ENCODE data around the gene FDCSP. TPM values are rescaled to one million over a fixed set of nuclear protein-coding genes. Genes with fewer than 3 reads are reported as not detected.

FDCSP gene
- total and polyA plus RNA-seq, 2 donors (not counting 1 experiment from before 2014, with no cell fraction given), result not detected

- no peaks in the 10 kb centered on the region for H3K4me1 ChIP-seq (ENCODE audit: control insufficient read depth, extremely low read depth, insufficient read depth, low read length)
- no peaks in the 10 kb centered on the region for H3K27me3 ChIP-seq (ENCODE audit: control insufficient read depth, insufficient read depth, low read length)
- no peaks in the 10 kb centered on the region for H3K79me2 ChIP-seq (ENCODE audit: control insufficient read depth, insufficient read depth, low read length)
- H3K9me3 ChIP-seq (ENCODE audit: control insufficient read depth, insufficient read depth, low read depth, low read length), result no peaks in the 10 kb centered on the region
- H2AFZ ChIP-seq (ENCODE audit: low read length), result no peak overlapping the region
- H3K4me3 ChIP-seq (replicated peaks in 1 of 4; ENCODE audit: control extremely low read depth in 1 of 4, insufficient read depth in 1 of 4, low read depth in 3 of 4, low read length in 4 of 4), result no peak overlapping the region
- H3K4me2 ChIP-seq (ENCODE audit: extremely low read depth, insufficient read depth, low read length), result no peak overlapping the region
- DNase-seq (ENCODE audit: low read depth in 2 of 2), result peak in 1 of 2 donors; percentile 58
- TF ChIP-seq EZH2 (IDR thresholded peaks at IDR 0.05; ENCODE audit: low read length, missing control alignments), result no peak
- TF ChIP-seq CTCF (conservative IDR thresholded peaks at IDR 0.05 in 1 of 2, IDR thresholded peaks at IDR 0.05 in 1 of 2; ENCODE audit: low read depth in 1 of 2, low read length in 2 of 2), result peak in 1 of 2 donors; percentile 31
- no peak overlapping the region for H3K27ac ChIP-seq (ENCODE audit: insufficient read depth, low read length)
- no peaks in the 10 kb centered on the region for H4K20me1 ChIP-seq (ENCODE audit: control insufficient read depth, extremely low read depth, insufficient read depth, low read length)
- no peak overlapping the region for H3K9ac ChIP-seq (ENCODE audit: insufficient read depth, low read length)
- H3K36me3 ChIP-seq (ENCODE audit: control insufficient read depth, insufficient read depth, low read length), result no peaks in the 10 kb centered on the region
Observed at GRCh38 chr4:70269674-70270073, 43.8 kb downstream of the FDCSP start.

- Histone ChIP-seq H2AFZ (ENCODE audit: low read length) (no peak overlapping the region), H3K27me3 (ENCODE audit: control insufficient read depth, insufficient read depth, low read length) (no peaks in the 10 kb centered on the region), H3K36me3 (ENCODE audit: control insufficient read depth, insufficient read depth, low read length) (no peaks in the 10 kb centered on the region), H3K4me1 (ENCODE audit: control insufficient read depth, extremely low read depth, insufficient read depth, low read length) (no peaks in the 10 kb centered on the region), H3K27ac (ENCODE audit: insufficient read depth, low read length) (no peak overlapping the region), H3K4me2 (ENCODE audit: extremely low read depth, insufficient read depth, low read length) (no peak overlapping the region), H3K79me2 (ENCODE audit: control insufficient read depth, insufficient read depth, low read length) (no peaks in the 10 kb centered on the region), H3K9me3 (ENCODE audit: control insufficient read depth, insufficient read depth, low read depth, low read length) (no peaks in the 10 kb centered on the region), H4K20me1 (ENCODE audit: control insufficient read depth, extremely low read depth, insufficient read depth, low read length) (no peaks in the 10 kb centered on the region), H3K9ac (ENCODE audit: insufficient read depth, low read length) (no peak overlapping the region), H3K4me3 (replicated peaks in 1 of 4; ENCODE audit: control extremely low read depth in 1 of 4, insufficient read depth in 1 of 4, low read depth in 3 of 4, low read length in 4 of 4) (no peak overlapping the region)
- TF ChIP-seq EZH2 (IDR thresholded peaks at IDR 0.05; ENCODE audit: low read length, missing control alignments) (no peak), CTCF (conservative IDR thresholded peaks at IDR 0.05 in 1 of 2, IDR thresholded peaks at IDR 0.05 in 1 of 2; ENCODE audit: low read depth in 1 of 2, low read length in 2 of 2) (no peak)
- no peak for DNase-seq (ENCODE audit: low read depth in 2 of 2)
Observed at GRCh38 chr4:70277121-70277520, 51.2 kb downstream of the FDCSP start.

- Histone ChIP-seq H3K9me3 (ENCODE audit: control insufficient read depth, insufficient read depth, low read depth, low read length) (no peaks in the 10 kb centered on the region), H3K4me2 (ENCODE audit: extremely low read depth, insufficient read depth, low read length) (no peak overlapping the region), H3K36me3 (ENCODE audit: control insufficient read depth, insufficient read depth, low read length) (no peaks in the 10 kb centered on the region), H3K79me2 (ENCODE audit: control insufficient read depth, insufficient read depth, low read length) (no peaks in the 10 kb centered on the region), H3K4me1 (ENCODE audit: control insufficient read depth, extremely low read depth, insufficient read depth, low read length) (no peaks in the 10 kb centered on the region), H4K20me1 (ENCODE audit: control insufficient read depth, extremely low read depth, insufficient read depth, low read length) (no peaks in the 10 kb centered on the region), H3K4me3 (replicated peaks in 1 of 4; ENCODE audit: control extremely low read depth in 1 of 4, insufficient read depth in 1 of 4, low read depth in 3 of 4, low read length in 4 of 4) (no peak overlapping the region), H3K27ac (ENCODE audit: insufficient read depth, low read length) (no peak overlapping the region), H2AFZ (ENCODE audit: low read length) (no peak overlapping the region), H3K9ac (ENCODE audit: insufficient read depth, low read length) (no peak overlapping the region), H3K27me3 (ENCODE audit: control insufficient read depth, insufficient read depth, low read length) (no peaks in the 10 kb centered on the region)
- TF ChIP-seq EZH2 (IDR thresholded peaks at IDR 0.05; ENCODE audit: low read length, missing control alignments) (no peak), CTCF (conservative IDR thresholded peaks at IDR 0.05 in 1 of 2, IDR thresholded peaks at IDR 0.05 in 1 of 2; ENCODE audit: low read depth in 1 of 2, low read length in 2 of 2) (no peak)
- no peak for DNase-seq (ENCODE audit: low read depth in 2 of 2)
Observed at GRCh38 chr4:70280567-70280966, 54.6 kb downstream of the FDCSP start.

Other genes starting within 250 kb of the FDCSP start
- not detected in 2 replicates for gene STATH, start 230.2 kb upstream of the FDCSP start, total RNA-seq
- gene STATH, start 230.2 kb upstream of the FDCSP start, polyA plus RNA-seq, result not detected in 2 replicates
- gene HTN3, start 197.7 kb upstream of the FDCSP start, total RNA-seq, result not detected in 2 replicates
- not detected in 2 replicates for gene HTN3, start 197.7 kb upstream of the FDCSP start, polyA plus RNA-seq
- not detected in 2 replicates for gene HTN1, start 175.7 kb upstream of the FDCSP start, total RNA-seq
- gene HTN1, start 175.7 kb upstream of the FDCSP start, polyA plus RNA-seq, result not detected in 2 replicates
- not detected in 2 replicates for gene PRR27, start 71.9 kb upstream of the FDCSP start, total RNA-seq
- not detected in 2 replicates for gene PRR27, start 71.9 kb upstream of the FDCSP start, polyA plus RNA-seq
- gene ODAM, start 30.4 kb upstream of the FDCSP start, total RNA-seq, result not detected in 2 replicates
- gene ODAM, start 30.4 kb upstream of the FDCSP start, polyA plus RNA-seq, result not detected in 2 replicates
- not detected in 2 replicates for gene CSN3, start 16.5 kb downstream of the FDCSP start, total RNA-seq
- gene CSN3, start 16.5 kb downstream of the FDCSP start, polyA plus RNA-seq, result not detected in 2 replicates
- not detected in 2 replicates for gene CABS1, start 108.9 kb downstream of the FDCSP start, total RNA-seq
- not detected in 2 replicates for gene CABS1, start 108.9 kb downstream of the FDCSP start, polyA plus RNA-seq
- gene SMR3A, start 134.6 kb downstream of the FDCSP start, total RNA-seq, result not detected in 2 replicates
- not detected in 2 replicates for gene SMR3A, start 134.6 kb downstream of the FDCSP start, polyA plus RNA-seq
- gene SMR3B, start 157.0 kb downstream of the FDCSP start, total RNA-seq, result not detected in 2 replicates
- not detected in 2 replicates for gene SMR3B, start 157.0 kb downstream of the FDCSP start, polyA plus RNA-seq
- not detected in 2 replicates for gene OPRPN, start 171.8 kb downstream of the FDCSP start, total RNA-seq
- not detected in 2 replicates for gene OPRPN, start 171.8 kb downstream of the FDCSP start, polyA plus RNA-seq
- not detected in 2 replicates for gene MUC7, start 246.1 kb downstream of the FDCSP start, total RNA-seq
- gene MUC7, start 246.1 kb downstream of the FDCSP start, polyA plus RNA-seq, result not detected in 2 replicates